DOHH2 (cell line): ENCODE measurements around the gene STON1.

Source experiments
- EZH2phosphoT487 ChIP-seq: fragments of 200-600 bp; sonication (generic); IDR thresholded peaks from 2 replicates; pipeline ENCODE4 v1.6.1; 2017; ENCODE audit warnings: borderline replicate concordance, mild to moderate bottlenecking, antibody characterized with exemption, low read length, moderate library complexity, mixed read lengths
- TF ChIP-seq, protein P1 (sequence below): fragments of 200-600 bp; sonication (generic); IDR thresholded peaks from one replicate; pipeline ENCODE4 v1.5.1; 2014; ENCODE audit warnings: antibody characterized with exemption, mild to moderate bottlenecking, low read depth, low read length; ENCODE audit not compliant: poor library complexity, severe bottlenecking

DNA sequence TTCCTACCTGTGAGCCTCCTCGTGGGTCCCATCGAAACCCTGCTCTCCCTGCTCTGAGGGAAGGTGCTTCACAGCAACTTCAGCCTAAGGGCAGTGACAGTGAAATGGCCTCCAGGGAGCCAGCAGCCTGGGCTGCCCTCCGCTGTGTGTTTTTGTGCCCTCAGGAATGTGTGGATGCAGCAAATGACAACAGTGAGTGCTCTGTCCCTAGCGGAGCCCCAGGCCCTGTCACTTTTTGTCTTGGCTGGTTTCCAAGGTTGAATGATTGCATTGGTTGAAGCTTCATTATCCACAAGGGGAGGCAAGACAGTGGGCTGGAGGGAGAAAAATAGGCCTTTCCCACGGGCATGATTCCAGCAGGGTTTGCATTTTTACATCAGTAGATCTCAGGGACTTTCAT, 42.9 kb downstream of the STON1 start:
- TF ChIP-seq, protein P1, sequence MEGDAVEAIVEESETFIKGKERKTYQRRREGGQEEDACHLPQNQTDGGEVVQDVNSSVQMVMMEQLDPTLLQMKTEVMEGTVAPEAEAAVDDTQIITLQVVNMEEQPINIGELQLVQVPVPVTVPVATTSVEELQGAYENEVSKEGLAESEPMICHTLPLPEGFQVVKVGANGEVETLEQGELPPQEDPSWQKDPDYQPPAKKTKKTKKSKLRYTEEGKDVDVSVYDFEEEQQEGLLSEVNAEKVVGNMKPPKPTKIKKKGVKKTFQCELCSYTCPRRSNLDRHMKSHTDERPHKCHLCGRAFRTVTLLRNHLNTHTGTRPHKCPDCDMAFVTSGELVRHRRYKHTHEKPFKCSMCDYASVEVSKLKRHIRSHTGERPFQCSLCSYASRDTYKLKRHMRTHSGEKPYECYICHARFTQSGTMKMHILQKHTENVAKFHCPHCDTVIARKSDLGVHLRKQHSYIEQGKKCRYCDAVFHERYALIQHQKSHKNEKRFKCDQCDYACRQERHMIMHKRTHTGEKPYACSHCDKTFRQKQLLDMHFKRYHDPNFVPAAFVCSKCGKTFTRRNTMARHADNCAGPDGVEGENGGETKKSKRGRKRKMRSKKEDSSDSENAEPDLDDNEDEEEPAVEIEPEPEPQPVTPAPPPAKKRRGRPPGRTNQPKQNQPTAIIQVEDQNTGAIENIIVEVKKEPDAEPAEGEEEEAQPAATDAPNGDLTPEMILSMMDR: no peak
- TF ChIP-seq EZH2phosphoT487: no peak
